ENCODE data around the gene SLC38A9.

- no peak for TF ChIP-seq CTCF (IDR thresholded peaks at IDR 0.05)
- no peak for TF ChIP-seq POLR2A (IDR thresholded peaks at IDR 0.05)
Measured at GRCh38 chr5:55591686-55592085, 120.4 kb downstream of the SLC38A9 start.

All from heart left ventricle (tissue), 13 donors.